HG03139 (cell line): Measurements from ENCODE around the gene AK2.
"Not testable (repeated sequence)": the region's sequence is repeated elsewhere in the genome, so short reads cannot be mapped to it uniquely, and the experiment has no call there.

ENCODE experiments used
- ATAC-seq: cut with Tn5 transposase; IDR thresholded peaks from one replicate; pipeline ENCODE4 v1.9.1; 2021; ENCODE audit not compliant: unreplicated experiment

The AK2 gene

DNA sequence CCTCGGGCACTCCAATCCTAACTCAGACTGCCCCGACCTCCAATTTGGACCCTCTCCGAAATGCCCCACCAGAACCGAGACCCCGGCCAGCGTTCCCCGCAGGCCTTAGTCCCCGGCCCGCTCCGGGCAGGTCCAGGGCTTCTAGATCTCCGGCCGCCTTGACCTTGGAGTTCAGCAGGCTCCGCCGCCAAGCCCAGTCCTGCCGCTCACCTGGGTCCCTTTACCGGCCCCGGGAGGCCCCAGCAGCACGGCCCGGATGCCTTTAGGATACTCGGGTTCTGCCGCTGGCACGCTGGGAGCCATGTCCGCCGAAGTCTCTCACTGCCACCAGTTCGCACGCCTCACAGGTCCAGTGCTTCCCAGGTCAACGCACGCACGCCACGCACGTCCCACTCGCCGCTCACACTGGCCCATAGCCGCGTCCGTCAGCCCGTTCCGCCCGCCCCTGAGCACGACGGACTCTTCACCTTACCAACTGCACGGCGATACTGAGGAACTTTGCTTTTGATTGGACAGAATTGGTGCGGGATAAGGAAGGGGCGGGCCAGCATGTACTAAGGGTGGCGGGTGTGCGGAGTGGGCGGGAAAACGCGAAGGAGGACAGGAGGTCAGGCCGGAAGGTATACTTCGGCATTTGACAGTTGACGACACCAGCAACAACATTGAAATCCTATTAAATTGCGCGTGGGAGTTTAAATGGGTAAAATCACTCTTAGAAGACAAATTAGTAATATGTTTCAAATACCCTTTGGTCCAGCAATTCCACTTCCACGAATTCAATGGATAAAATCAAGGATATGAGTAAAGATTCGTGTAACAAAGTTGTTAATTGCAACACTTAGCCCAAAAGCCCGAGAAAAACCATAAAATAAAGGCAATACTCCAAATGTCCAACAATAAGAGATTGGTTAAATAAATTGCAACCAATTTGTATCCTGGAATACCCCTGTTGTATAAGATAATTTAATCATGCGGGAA is at the start of gene AK2:
Gene AK2 (minus strand): TSS at position 358 of the 978 bp plus-strand sequence. CDS start 55 bp downstream, at position 303.
- peak; percentile 98 for ATAC-seq

GRCh38 chr1:33086384-33086850 is 49.7 kb upstream of the AK2 start:
- ATAC-seq = no peak

DNA sequence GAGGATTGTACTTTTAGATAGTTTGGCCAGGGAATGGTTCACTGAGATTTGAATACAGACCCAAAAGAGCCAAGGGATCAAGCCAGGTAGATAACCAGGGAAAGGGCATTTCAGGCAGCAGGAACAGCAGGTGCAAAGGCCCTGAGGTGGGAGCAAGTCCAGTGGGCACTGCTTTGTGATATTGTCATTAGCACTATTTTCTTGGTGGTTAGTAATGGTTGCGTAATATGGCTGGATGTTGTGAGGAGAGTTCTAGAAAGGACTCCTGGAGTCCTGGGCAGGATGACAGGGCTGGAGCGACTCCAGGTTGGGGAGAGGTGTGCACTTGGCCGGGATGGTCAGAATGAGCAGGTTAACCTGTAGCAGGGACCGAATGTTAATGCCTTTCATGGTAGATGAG is 48.6 kb upstream of the AK2 start:
- ATAC-seq = no peak

DNA sequence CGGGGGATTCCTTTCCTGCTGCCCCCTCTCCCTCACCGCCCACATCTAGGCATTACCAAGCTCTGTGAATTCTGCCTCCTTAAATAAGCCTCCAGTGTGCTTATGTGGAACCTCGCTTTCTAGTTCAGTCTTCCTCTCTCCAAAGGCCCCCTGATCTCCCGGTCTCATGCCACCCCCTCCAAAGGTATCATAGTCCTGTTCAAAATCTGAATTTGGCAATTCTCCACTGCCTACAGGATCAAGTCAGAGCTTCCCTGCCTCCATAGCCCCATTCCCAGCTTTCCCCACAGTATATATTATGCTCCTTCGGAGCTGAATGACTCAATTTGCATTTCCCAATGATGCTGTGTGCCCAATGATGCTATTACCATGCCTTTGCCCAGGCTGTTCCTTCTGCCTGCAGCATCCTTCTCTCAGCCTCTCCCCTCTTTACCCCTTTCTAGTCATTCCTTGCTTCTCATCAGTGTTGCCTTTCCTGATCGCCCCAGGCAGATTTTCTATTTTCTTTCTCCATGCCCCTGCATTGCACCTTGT is 46.0 kb upstream of the AK2 start:
- no peak for ATAC-seq

- ATAC-seq = no peak
These were observed 45.0 kb upstream of the AK2 start for GRCh38 chr1:33081554-33082305.

- peak; percentile 85 for ATAC-seq
These were observed 44.3 kb upstream of the AK2 start, which contains the start of gene AZIN2 for GRCh38 chr1:33080885-33081553. Gene AZIN2, plus strand, starts transcription at chr1:33081153. Its CDS starts 1,097 bp downstream, at chr1:33082250.

DNA sequence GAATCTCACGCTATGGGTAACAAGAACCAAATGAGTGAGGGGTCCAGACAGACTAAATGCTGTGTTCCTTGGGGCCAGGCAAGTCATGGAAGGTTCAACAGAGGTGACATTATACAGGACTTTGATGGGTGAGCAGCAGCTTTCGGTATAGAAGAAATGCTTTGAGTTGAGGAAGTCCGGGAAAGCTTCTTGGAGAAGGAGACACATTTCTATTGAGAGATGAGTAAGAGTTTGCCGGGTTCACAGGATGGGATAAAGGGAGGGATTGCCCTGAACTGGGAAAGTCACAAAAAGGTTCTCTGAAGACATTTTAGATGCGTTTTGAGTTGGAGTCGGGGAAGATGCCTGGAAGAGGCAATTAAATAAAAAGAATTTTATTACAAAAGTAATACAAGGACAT is 43.7 kb upstream of the AK2 start:
- no peak for ATAC-seq

DNA sequence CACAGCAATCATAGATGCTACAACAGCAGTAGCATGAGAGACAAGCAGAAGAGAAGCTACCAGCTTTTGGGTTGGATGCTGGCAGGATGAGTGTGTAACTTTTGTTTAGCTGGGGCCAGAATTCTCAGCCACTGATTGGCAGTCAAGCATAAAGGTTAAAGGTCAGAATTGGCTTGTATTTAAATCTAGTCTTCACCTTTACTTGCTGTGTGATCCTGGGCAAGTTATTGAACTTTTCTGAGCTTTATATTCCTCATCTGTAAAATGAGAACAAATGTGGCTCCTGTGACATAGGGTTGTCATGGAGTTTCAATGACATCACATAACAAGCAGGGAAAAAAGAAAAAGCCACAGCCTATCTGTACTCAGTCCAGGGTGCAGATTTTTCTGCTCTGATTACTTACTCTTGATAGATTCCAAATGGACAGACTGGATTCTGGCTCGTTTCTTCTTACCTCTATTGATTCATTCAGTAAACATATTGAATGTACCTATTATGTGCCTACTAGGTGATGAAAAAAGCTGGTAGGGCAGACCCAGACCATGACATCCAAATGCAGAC is 41.4 kb upstream of the AK2 start:
- no peak for ATAC-seq

DNA sequence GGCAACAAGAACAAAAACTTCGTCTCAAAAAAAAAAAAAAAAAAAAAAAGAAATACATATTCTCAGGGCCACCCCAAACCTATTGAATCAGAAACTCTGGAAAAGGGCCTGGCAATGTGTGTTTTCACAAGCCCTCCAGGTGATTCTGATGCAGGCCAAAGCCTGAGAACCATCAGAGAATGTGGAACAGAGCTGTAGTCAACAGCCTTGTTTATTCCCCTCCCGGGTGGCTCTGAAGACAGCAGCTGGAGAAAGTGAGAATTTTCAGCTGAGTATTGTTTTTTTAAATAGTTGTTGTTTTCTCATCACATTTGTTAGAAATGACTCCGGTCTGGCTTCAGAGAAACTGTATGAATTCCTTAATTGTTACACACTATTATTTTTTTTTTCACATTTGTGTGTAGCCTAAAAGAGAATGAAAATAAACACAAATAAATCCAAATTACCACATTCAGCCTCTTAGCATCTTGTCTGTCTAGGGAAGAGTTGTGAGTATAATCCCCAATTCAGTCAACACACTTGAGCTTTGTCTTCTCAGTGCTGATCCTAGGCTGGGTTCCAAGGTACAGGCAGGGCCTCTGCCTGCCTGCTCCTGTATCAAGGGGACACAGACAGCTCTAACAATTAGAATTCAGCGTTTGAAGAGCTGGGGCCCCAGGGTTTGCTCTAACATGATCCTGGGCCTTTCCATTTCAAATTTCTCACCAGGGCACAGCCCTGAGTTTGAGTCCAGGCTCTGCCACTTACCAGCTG is 37.7 kb upstream of the AK2 start:
- no peak for ATAC-seq

DNA sequence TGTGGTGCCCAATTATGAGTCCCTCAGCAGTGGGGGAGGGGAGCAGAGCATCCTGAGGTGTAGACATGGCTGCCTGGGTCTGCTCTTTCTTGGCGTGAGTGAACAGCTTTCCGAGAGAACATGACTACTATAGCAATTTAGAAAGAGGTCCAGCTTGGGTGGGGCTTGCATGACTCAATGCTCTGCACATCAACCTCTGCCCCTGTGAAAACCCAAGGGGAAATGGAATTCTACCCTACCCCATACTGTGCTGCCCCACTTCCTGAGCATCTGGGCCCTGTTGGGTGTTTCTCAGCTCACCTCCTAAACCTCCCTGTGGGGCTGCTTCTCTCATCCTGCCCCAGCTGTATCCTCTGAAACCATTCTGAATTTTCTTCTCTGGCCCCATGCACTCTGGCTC is 36.0 kb upstream of the AK2 start:
- ATAC-seq = no peak

GRCh38 chr1:33070628-33071027 is 33.9 kb upstream of the AK2 start:
- no peak for ATAC-seq

DNA sequence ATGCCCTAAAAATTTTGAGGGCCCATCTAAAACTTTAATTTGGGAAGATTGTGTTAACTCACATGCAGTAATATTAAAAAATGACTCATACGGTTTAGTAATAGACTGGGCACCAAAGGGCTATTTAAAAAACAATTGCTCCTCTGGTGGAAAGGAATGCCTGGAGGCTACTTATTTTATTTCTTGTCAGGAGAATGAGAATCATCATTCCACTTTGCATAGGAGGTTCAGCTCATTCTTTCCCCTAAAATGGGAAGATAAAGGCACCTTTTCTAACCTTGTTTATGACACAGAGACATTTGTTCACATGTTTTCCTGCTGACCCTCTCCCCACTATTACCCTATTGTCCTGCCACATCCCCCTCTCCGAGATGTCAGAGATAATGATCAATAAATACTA is 31.4 kb upstream of the AK2 start:
- ATAC-seq = not testable (repeated sequence)

- ATAC-seq = not testable (repeated sequence)
These were observed 29.8 kb upstream of the AK2 start for GRCh38 chr1:33066477-33066876.

GRCh38 chr1:33065301-33065700 is 28.6 kb upstream of the AK2 start:
- ATAC-seq = no peak

- not testable (repeated sequence) for ATAC-seq
These were observed 27.6 kb upstream of the AK2 start for GRCh38 chr1:33064284-33064683.

GRCh38 chr1:33061834-33062233 is 25.2 kb upstream of the AK2 start:
- no peak for ATAC-seq

DNA sequence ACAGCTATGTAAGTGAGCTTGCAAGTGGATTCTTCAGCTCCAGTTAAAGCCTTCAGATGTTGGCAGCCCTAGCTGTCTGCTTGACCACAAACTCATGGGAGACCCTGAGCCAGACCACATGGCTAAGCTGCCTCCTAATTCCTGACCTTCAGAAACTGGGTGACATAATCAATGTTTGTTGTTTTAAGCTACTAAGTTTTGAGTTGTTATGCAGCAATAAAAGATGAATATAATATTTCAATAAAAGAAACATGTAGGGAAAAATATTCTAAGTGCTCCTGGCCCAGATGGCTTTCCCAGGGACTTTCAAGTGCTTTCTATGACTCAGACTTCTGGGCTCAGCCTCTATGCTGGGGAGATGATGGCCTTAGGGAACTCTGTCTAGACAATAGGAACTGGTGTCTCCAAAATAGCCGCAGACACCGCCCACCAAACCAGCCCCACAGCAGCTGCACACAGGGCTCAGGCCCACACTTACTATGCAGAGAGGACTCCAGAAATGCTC is 23.9 kb upstream of the AK2 start:
- no peak for ATAC-seq

DNA sequence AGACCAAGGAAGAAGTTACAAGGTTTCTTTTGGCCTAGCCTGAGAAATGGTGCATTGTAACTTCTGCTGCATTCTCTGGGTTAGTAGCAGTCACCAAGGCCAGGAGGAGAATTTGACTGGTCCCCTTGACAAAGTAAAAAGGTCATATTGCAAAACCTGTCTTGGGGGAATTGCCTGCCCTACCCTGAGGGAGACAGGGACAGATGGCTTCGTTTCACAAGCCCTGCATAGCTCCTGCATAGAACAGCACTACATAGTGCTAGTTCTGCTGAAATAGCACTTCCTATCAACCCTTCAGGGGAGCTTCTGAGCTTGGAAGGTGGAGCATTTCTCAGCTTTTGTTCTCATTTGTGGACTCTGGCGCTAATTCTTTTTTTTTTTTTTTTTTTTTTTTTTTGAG is 20.4 kb upstream of the AK2 start:
- ATAC-seq = no peak

GRCh38 chr1:33056426-33056825 is 19.7 kb upstream of the AK2 start:
- no peak for ATAC-seq
